Fibroblast of skin of left biceps (primary cell): ENCODE results near the gene MSANTD2.

Source experiments
- DNase-seq, 2 experiments: peaks; one replicate each; pipeline ENCODE4 v3.0.0-alpha.2; 2013; ENCODE audit warnings: low read depth in 2 of 2

MSANTD2 gene

DNA sequence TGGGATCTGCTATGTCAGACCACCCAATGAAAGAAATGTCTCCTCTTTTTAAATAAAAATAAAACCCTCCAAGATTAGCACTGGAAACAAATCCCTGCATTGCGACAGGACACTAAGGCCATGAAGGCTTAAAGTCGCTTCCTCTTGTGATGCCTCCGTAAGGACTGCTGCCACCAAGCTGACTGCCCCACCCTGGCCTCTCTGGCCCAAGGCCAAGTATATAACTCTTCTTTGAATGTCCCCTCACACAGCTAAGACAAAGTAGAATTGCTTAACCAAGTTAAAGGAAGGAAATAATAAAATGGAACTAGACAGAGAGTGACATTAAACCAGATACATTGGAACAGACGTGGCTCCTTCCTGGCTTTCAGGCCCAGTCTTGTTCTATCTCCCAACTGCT lies 68.0 kb downstream of the MSANTD2 start:
- DNase-seq: no peak

DNA sequence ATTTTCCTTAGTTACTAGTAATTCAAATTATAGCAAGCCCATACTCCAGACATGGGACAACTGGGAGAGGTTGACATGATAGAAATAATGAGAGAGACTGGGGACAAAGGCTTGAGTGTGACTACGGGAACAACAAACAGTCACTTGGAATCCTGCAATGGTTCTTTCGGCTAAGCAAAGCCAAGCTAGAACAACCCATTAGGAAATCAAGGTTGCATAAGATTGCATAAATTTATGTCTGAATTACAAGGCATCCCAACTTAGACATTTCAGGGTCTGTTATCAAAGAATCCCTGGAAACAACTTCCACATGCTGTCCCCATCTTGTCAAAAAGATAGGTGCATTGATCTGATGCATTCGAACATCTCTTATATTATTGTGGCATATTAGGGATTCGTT lies 70.6 kb downstream of the MSANTD2 start:
- DNase-seq: no peak

DNA sequence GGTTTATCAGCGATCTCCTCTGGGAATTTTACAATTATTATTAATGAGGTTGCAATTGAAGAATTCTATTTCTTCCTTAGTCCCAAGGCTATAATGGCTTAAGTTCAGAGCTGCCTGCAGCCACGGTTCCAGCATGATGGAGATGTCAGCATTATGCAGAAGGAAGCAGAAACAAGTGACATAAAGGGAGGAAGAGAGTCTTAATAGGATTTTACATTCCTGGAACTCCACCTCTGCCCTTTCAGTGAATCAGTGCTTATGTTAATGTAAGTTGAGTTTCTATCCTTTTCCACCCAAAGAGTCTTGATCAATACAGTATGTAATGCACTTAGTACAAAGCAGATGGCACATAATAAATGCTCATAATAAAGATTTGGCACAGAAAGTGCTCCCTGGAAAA lies 72.1 kb downstream of the MSANTD2 start:
- no peak for DNase-seq

DNA sequence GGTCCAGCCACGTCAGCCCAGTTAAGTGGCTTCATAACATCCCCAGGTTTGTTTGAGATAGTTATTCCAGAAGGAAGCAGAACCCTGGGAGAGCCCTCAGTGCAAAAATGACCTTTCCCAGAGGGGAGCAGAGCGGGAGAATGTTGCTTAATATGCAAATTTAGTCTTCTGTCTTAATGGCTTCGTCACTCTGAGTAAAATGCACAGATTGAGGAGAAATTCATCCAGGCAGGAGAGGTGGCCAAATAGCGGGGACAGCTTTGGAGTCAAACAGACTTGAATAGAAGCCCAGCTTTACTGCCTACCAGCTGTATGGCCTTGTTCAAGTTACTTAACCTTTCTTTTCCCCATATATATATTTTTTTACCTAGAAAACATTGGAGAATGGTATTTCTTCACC lies 72.7 kb downstream of the MSANTD2 start:
- DNase-seq: no peak

DNA sequence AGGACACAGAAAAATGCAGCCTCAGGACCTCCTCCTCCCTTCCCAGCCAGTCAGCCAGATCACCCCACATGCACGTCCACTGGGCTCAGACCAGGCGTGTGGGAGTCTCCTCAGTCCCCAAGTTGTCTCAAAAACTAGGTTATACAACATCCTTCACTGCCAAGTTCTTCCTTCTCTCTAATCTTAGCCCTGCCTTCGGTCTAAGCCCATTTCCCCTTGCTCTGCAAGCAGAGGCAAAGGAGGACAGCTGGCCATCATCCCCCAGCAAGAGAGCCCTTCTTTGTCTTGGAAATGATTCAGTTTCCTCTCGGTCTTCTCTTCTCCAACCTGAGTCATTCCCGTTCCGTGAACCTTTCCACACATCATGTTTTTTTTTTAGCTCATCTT lies 74.5 kb downstream of the MSANTD2 start:
- peak in 1 of 2 experiments; percentile 6 for DNase-seq

DNA sequence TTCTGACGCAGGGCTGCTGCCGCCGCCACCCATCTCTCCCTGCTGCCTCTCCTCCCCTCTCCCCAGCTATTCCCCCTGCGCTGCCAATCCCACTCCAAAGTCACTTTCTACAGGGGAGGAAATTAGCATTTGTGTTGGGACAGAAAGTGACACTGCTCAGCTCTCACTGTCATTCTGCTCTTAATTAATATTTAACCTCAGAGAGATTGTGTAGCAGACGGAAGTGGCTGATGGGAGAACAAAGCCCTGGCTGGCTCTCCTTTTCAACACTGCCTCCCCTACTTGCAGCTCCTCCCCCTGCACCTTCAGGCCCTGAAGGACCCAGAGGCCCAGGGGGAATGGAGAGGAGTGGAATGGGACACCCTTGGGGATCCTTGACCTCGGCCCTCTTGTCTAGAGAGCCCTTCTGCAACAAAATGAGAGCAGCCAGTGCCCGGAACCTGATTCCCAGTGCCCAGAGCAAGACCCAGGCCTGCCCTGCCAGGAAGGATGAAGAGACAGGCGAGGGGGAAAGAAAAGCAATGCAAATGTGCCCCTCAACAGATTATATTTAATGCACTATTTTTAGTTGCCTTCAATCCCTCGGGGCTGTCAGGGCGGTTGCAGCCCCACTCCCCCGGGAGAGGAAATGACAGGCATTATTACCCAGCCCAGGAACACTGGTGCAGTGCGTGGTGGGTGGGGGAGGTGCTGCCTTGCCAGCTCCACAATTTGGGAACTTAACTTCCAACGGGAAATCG lies 75.1 kb downstream of the MSANTD2 start:
- DNase-seq: no peak

DNA sequence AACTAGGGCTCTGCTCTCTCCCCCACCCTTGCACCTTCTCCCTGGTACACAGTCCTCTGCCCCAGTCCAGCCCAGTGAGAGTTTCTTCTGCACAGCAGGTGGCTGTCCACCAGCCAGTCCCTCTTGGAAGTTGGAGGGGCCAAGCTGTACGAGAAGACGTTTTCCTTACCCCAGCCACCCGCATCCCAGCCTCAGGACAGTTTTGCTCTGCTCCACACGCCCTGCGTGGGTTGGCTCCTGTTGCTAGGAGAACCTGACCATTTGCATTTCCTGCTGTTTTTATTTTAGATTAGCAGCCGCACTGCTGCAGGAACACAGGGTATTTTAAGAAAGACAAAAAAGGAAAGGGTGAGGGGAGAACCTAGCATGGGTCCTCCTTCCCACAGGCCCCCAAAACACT lies 78.0 kb downstream of the MSANTD2 start:
- DNase-seq: no peak

DNA sequence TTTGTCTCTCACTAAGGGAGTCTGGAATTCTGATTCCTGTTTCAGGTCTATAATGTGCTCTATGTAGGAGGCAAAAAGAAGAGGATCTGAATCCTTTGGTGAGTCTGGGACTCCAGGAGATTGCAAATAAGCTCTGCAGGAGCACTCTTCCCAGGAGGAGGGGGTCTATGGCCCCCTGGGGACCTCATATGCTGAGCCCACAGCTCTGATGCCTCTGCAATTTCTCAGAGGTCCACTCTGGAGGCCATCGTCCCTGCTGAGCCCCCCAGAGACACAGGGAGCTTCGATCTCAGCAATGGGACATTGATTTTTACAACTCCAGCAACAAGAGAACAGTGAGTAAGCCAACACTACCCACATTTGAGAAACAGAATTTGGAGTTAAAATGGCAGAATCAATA lies 80.7 kb downstream of the MSANTD2 start:
- no peak for DNase-seq

DNA sequence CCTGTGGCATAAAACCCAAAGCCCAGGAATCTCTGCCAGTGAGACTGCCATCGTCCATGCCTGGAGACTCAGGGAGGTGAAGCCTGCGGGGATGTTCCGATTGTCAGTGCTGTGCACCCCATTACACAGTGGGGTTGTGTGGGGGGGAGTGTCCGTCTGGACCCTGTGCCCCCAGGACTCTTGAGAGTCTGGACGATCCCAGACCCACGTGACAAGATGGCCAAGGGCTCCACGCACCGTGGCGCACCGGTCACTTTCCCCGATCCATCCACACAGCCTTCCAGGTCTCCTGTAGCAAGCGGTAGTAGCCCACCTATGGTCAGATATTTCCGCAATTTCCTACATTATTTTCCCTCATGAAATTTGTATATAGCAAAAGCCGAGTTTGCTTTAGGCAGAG lies 81.4 kb downstream of the MSANTD2 start:
- DNase-seq: no peak

DNA sequence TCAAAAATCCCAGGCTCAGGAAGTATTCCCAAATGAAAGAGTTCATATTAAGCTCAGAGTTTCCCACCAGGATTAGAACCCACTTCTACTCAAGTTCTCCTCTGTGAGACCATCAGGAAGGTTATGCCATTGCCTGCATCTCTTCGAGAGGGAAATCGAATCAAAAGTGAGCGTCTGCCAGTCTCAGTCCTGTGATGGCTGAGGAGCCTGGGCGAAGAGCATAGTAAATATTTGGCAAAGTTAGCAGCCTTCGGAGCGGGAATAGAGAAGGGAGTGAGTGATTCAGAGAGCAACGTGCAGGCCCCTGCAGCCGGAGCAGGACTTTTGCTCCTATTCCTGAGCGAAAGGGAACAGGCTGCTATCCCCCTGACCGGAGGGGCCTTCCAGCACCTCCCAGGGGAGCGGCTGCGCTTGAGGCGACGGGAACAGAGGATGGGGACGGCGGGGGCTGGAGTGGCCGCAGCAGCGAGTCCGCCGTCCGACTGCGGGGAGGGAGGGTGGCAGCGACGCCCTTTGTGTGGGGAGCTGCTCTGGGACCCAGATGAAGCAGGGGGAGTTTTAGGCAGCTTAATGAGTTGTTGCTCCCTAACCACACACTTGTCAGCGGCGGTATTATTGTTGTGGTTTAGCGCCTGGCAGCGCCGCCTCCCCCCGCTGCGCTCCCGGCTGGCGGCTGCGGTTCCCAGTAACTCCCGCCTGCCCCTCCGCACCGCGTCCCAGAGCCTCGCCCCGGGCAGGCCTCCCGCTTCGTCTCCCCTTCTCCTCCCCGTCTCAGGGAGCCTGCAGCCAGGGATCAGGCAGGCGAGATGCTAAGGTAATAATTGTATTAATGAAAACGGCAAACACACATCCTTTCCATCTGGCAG lies 82.2 kb downstream of the MSANTD2 start:
- no peak for DNase-seq

DNA sequence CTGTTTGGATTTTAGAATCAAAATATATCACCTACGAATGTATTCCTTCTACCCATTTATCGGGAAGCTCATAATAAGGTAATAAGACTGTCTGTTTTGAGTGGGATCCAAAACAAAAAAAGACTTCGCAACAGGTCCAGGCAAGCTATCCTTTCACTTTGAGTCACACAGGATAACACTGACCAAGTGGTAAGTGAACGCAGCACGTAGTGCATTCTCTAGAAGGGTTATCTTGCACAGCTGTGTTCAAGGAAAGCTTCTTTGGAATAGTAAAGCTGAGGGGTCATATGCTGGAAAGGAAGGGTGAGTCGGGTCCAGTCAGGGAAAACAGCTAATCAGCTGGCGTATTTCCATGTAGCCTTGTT lies 82.8 kb downstream of the MSANTD2 start:
- DNase-seq: no peak

DNA sequence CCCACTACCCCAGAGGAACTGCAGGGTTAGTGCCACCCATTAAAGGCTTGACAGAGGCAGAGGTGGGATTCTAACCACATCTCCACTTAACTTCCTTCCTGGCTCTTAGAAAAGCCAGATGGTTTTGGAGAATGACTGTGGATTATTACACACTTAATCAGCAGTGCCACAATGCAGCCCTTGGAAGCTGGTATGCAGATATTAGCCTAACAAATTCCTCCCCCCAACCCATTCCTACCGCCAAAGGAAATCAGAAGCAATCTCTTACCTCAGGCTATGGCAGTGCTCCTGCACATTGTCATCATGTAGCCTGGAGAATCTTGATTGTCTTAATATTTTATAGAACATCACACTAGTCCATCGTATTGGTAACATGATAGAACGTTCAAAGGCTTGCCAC lies 83.6 kb downstream of the MSANTD2 start:
- DNase-seq: no peak
